B cell (primary cell): ENCODE results near the gene PITPNM3.

Experiments used
- CTCF ChIP-seq: fragments of 200-600 bp; IDR thresholded peaks from one replicate; pipeline ENCODE4 v1.8.0; 2022; ENCODE audit warnings: antibody characterized with exemption, mild to moderate bottlenecking
- EZH2 ChIP-seq: IDR thresholded peaks from 2 replicates; pipeline ENCODE4 v1.6.1; 2012; ENCODE audit warnings: borderline replicate concordance, low read depth, mild to moderate bottlenecking, moderate library complexity, low read length; ENCODE audit not compliant: insufficient read depth, poor library complexity, severe bottlenecking

GRCh38 chr17:6476076-6476809, 80.1 kb downstream of the PITPNM3 start:
- TF ChIP-seq EZH2 = no peak
- no peak for TF ChIP-seq CTCF
